ENCODE data around the gene DRC7. TPM values are rescaled to one million over a fixed set of nuclear protein-coding genes. Genes with fewer than 3 reads are reported as not detected.

DRC7 gene
- total RNA-seq, 4 donors from 2014 or later: 0.33 TPM; not detected in 3

DNA sequence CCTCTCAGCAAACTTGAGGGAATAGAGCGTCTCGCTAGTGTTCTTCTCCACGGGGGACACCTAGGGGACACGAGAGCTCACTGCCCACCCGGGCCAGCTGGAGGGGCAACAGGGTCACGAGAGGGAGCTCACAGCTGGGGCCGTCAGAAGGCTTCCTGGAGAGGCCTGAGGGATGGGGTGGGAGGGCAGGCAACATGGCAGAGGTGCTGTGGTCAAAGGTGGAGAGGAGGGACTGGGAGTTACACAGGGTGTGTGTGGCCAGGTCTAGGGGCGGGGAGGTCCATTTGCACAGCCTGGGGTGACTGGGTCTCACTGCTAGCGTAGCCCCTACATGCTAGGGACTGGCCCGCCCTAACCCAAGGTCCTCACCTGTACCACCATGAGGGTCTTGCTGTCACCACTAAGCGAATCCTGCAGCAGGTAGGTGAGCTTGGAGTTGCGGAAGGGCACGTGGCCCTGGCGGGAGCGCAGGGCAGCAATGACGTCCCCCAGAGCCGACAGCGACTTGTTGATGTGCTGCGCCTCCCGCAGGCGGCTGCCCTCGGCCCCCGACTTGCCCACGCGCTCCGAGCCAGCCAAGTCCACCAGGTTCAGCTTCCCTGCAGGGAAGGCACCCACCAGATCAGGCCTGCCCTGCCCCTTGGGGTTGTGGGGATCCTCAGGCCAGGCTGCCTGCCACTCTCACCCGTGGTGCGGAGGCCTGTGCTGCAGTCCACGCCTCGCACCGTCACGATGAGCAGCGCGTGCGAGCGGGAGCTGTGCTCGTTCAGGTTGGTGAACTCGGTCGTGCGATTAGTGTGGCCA lies 66.0 kb downstream of the DRC7 start:
- TF ChIP-seq, protein P1, sequence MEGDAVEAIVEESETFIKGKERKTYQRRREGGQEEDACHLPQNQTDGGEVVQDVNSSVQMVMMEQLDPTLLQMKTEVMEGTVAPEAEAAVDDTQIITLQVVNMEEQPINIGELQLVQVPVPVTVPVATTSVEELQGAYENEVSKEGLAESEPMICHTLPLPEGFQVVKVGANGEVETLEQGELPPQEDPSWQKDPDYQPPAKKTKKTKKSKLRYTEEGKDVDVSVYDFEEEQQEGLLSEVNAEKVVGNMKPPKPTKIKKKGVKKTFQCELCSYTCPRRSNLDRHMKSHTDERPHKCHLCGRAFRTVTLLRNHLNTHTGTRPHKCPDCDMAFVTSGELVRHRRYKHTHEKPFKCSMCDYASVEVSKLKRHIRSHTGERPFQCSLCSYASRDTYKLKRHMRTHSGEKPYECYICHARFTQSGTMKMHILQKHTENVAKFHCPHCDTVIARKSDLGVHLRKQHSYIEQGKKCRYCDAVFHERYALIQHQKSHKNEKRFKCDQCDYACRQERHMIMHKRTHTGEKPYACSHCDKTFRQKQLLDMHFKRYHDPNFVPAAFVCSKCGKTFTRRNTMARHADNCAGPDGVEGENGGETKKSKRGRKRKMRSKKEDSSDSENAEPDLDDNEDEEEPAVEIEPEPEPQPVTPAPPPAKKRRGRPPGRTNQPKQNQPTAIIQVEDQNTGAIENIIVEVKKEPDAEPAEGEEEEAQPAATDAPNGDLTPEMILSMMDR (IDR thresholded peaks at IDR 0.05; ENCODE audit: low read depth): no peak

DNA sequence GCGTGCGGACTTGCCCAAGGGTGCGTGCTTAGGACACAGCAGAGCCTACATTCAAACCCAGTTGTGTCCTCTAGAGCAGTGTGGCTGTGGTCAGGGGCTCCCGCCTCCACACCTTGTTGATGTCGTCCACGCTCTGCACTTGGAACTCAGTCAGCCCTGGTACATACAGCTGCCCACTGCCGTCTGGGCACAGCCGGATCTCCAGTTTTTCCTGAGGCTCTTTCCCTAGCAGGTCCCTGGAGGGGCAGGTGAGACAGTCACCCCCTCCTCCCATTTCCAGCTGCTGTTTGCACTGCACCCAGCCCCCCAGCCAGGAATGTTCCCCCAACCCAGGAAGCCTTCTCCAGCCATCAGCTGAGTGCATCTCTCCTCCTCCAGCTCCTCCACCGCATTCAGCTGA lies 66.7 kb downstream of the DRC7 start:
- TF ChIP-seq, protein P1 (IDR thresholded peaks at IDR 0.05; ENCODE audit: low read depth): no peak

DNA sequence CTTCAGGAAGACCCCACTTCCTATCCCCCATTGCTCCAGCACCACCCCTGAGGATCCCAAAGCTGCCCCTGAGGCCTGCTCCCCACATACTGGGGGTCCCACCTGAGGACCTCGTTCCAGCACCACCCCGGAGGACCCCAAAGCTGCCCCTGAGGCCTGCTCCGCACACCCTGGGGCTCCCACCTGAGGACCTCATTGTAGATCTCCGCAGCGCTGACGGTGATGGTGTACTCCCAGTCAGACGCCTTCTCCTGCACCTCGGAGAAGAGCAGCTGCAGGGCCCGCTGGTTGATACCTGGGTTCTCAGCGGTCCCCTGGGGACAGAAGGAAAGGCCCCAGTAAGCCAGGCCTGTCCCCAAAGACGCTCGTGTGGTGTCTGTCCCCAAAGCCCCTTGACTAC lies 67.4 kb downstream of the DRC7 start:
- TF ChIP-seq, protein P1 (IDR thresholded peaks at IDR 0.05; ENCODE audit: low read depth): no peak

DNA sequence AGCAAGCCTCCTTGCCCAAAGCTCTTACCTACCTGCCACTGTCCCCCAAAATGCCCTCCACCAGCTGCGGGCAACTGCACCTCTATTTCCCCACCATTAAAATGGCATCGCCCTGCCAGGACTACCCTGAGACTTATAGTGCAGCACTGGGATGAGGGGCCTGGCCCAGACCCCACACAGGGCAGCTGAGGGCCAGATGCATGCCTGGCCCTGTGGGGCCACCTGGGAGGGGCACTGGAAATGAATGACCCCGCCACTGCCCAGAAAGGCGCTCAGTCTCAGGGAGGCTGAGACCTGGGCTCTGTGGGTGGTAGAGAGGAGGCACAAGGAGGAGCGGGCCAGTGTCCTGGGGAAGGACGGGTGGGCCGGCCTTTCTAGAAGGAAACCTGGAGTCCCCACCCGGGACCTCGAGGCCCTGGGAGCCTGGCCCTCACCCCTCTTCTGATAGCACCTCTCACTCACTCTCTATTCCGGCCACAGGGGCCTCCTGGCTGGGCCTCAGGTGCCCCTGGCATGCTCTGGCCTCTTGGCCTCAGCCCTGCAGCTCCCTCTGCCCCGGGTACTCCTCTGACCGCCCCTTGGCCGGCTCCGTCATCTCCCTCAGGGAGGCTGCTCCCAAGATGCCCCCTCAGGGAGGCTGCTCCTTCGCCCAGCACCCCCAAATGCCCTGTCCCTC lies 67.9 kb downstream of the DRC7 start:
- TF ChIP-seq, protein P1 (IDR thresholded peaks at IDR 0.05; ENCODE audit: low read depth): no peak

DNA sequence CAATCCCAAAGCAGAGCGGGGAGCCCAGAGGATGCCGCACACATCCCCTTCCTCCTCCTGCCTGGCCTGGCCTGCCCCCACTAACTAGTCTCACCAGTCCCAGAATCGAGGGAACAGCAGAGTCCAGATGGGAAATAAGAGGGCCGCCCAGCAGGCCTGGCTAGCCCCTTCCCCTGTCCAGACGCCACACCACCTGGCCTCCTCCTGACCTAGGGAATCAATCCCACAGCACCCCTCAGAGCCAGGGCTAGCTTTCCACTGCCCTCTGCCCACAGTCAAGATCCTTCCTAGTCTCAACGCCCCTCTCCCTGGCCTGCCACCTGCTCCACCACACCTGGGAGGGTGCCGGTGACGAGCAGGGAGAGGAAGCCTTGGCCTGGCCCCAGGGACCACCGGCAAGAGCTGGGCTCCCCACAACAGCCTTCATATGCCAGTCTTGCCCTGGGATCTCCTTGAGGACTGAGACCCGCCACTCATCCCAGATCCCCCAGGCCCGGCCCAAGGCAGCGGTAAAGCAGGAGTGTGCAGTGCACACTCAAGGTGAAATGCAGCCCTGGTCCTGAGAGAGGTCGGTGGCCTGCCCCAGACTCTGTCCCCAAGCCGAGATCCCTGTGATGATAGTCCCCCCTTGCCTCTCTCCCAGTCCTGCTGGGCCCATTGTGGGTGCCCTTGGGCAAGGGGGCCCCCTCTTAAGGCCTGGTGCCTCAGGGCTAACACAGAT lies 68.8 kb downstream of the DRC7 start:
- TF ChIP-seq, protein P1 (IDR thresholded peaks at IDR 0.05; ENCODE audit: low read depth): no peak

DNA sequence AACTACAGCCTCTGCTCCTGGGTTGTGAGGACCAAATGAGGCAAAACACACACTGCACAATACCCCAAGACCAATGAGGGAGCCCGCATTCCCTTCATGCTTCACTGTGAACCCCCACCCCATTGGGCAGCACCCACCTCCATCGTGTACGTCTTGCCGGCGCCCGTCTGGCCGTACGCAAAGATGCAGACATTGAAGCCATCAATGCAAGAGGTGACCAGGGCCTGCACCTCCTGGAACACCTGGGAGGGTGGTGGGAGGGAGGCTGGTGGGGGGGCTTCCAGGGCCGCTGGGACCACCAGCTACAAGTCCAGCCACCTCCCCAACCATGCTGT lies 69.4 kb downstream of the DRC7 start:
- TF ChIP-seq, protein P1 (IDR thresholded peaks at IDR 0.05; ENCODE audit: low read depth): no peak
